Natural killer cell (primary cell): ENCODE results near the gene ZNF518A. TPM values are rescaled to one million over a fixed set of nuclear protein-coding genes. Genes with fewer than 3 reads are reported as not detected.

ENCODE experiments used
- ATAC-seq, 3 donors: fragments of 150-1000 bp in 2 of 3; fragments of 200-7000 bp in 1 of 3; cut with Tn5 transposase; 1 replicate in 1 of 3; 2 replicates in 2 of 3; pipeline ENCODE4 v1.10.0; 2021; ENCODE audit warnings: mild to moderate bottlenecking in 2 of 3, moderate library complexity in 2 of 3
- DNase-seq, 2 donors: peaks; one replicate each; pipeline versions ENCODE4 v3.0.0 to v3.0.0-alpha.2; 2013 to 2021; ENCODE audit warnings: mixed read lengths in 1 of 2
- H3K27ac ChIP-seq: one replicate; pipeline ENCODE4 v1.5.1; 2013; ENCODE audit warnings: mild to moderate bottlenecking, low read length
- H3K27me3 ChIP-seq: one replicate; pipeline ENCODE4 v1.6.1; 2013; ENCODE audit warnings: low read length; ENCODE audit not compliant: control insufficient read depth, insufficient read depth
- H3K36me3 ChIP-seq: one replicate; pipeline ENCODE4 v1.6.1; 2013; ENCODE audit warnings: low read length; ENCODE audit not compliant: control insufficient read depth, insufficient read depth
- H3K4me1 ChIP-seq: one replicate; pipeline ENCODE4 v1.6.1; 2013; ENCODE audit warnings: low read length; ENCODE audit not compliant: control insufficient read depth, insufficient read depth
- H3K4me3 ChIP-seq: one replicate; pipeline ENCODE4 v1.5.1; 2013; ENCODE audit warnings: low read length
- H3K9me3 ChIP-seq: one replicate; pipeline ENCODE4 v1.6.1; 2013; ENCODE audit warnings: low read length; ENCODE audit not compliant: control insufficient read depth, insufficient read depth
- H3K27ac Mint-ChIP-seq, 2 donors: one replicate each; pipeline ENCODE4 v1.8.0; 2022; ENCODE audit warnings: mild to moderate bottlenecking in 2 of 2, mixed read lengths in 2 of 2, moderate library complexity in 1 of 2
- H3K27me3 Mint-ChIP-seq, 2 donors: one replicate each; pipeline ENCODE4 v1.8.0; 2022; ENCODE audit warnings: low read depth in 2 of 2, mixed read lengths in 2 of 2
- H3K36me3 Mint-ChIP-seq: one replicate; pipeline ENCODE4 v1.8.0; 2022; ENCODE audit warnings: mixed read lengths
- H3K4me1 Mint-ChIP-seq, 2 donors: one replicate each; pipeline ENCODE4 v1.8.0; 2022; ENCODE audit warnings: mixed read lengths in 2 of 2
- H3K4me3 Mint-ChIP-seq: one replicate; pipeline ENCODE4 v1.8.0; 2022; ENCODE audit warnings: mild to moderate bottlenecking, moderate library complexity, mixed read lengths
- H3K9me3 Mint-ChIP-seq, 2 donors: one replicate each; pipeline ENCODE4 v1.8.0; 2022; ENCODE audit warnings: mixed read lengths in 2 of 2
- WGBS: methylation state at CpG from one replicate; pipeline ENCODE4 v1.1.7; 2013; ENCODE audit warnings: missing lambda C conversion rate; ENCODE audit not compliant: insufficient coverage; 5-methylcytosine and 5-hydroxymethylcytosine counted together
- intact Hi-C: fragments of 100-400 bp; cut with micrococcal nuclease; formaldehyde crosslinking; loops from one replicate; pipeline ENCODE4 v1.14.2; 2022
- total RNA-seq, 4 donors: library from RNA; stranded (reverse); fragments of 120-200 nt in 1 of 4; gene quantifications; one replicate each; pipeline versions ENCODE4 v1.2.3 to v1.2.4, GENCODE V29; 2013 to 2022
- TF ChIP-seq, protein P1 (sequence below): fragments of 200-600 bp; IDR thresholded peaks from one replicate; pipeline ENCODE4 v1.8.0; 2022; ENCODE audit warnings: antibody characterized with exemption

The ZNF518A gene
- total RNA-seq, 3 donors from 2014 or later (not counting 1 experiment from before 2014, with no cell fraction given) = 17.6 to 34.7 (median 21.8) TPM

DNA sequence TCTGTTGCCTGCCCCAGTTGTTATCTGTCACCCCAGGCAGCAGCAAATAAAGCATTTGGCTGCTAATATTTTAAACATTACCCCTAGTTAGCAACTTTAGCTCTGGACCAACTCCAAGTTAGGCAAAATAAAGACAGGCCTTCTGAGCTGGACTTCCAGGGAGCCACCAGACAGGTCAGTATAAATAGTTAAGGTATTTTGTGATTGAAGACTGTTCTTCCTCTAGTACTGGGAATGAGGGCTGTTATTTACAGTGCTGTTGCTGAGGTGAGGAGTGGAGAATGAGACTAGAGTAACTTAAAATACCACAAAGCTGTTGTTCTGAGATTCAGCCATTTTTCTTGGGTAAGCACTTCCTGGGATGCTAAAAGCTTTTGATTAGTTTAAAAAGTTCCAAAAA lies 40.1 kb downstream of the ZNF518A start:
- Mint-ChIP-seq H3K27me3 (peaks cover 0 to under 1% of the 10 kb centered on the region in 2 donors), H3K27ac (no peak overlapping the region), H3K4me3 (no peak overlapping the region), H3K36me3 (peaks cover 30% of the 10 kb centered on the region), H3K9me3 (peaks cover 5 to 17% of the 10 kb centered on the region in 2 donors), H3K4me1 (no peaks in the 10 kb centered on the region)
- Histone ChIP-seq H3K36me3 (no peaks in the 10 kb centered on the region), H3K4me3 (no peak overlapping the region), H3K4me1 (no peaks in the 10 kb centered on the region), H3K27ac (no peak overlapping the region), H3K27me3 (no peaks in the 10 kb centered on the region), H3K9me3 (peaks cover 17% of the 10 kb centered on the region)
- ATAC-seq (no peak), DNase-seq (no peak)
- intact Hi-C loops = no loop called here
- TF ChIP-seq, protein P1, sequence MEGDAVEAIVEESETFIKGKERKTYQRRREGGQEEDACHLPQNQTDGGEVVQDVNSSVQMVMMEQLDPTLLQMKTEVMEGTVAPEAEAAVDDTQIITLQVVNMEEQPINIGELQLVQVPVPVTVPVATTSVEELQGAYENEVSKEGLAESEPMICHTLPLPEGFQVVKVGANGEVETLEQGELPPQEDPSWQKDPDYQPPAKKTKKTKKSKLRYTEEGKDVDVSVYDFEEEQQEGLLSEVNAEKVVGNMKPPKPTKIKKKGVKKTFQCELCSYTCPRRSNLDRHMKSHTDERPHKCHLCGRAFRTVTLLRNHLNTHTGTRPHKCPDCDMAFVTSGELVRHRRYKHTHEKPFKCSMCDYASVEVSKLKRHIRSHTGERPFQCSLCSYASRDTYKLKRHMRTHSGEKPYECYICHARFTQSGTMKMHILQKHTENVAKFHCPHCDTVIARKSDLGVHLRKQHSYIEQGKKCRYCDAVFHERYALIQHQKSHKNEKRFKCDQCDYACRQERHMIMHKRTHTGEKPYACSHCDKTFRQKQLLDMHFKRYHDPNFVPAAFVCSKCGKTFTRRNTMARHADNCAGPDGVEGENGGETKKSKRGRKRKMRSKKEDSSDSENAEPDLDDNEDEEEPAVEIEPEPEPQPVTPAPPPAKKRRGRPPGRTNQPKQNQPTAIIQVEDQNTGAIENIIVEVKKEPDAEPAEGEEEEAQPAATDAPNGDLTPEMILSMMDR = no peak

DNA sequence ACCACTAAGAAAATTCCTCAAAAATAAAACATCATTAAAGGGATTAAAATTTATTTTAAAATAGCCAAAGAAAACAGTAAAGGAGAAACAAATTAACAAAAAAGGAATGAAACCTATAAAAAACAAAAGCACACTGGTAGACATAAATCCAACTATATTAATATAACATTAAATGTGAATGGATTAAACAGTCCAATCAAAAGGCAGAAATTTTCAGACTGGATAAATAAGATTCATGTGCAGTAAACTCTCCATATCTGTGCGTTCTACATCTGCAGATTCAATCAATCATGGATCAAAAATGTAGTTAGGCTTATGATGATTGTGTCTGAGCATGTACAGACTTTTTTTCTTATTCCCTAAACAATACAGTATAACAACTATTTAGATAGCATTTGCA lies 42.6 kb downstream of the ZNF518A start:
- peaks cover 33% of the 10 kb centered on the region for H3K36me3 Mint-ChIP-seq
- ATAC-seq = no peak
- Histone ChIP-seq H3K27me3 (no peaks in the 10 kb centered on the region), H3K27ac (no peak overlapping the region), H3K4me1 (no peaks in the 10 kb centered on the region), H3K4me3 (no peak overlapping the region), H3K9me3 (peaks cover 21% of the 10 kb centered on the region), H3K36me3 (no peaks in the 10 kb centered on the region)
- H3K4me1 Mint-ChIP-seq = no peaks in the 10 kb centered on the region
- intact Hi-C loops = no loop called here
- peaks cover 8 to 27% of the 10 kb centered on the region in 2 donors for H3K9me3 Mint-ChIP-seq
- TF ChIP-seq, protein P1 = no peak
- peaks cover 5 to 9% of the 10 kb centered on the region in 2 donors for H3K27me3 Mint-ChIP-seq
- no CpG with 5 or more reads among the region's 1 CpG for WGBS
- no peak overlapping the region for H3K27ac Mint-ChIP-seq
- DNase-seq = no peak
- no peak overlapping the region for H3K4me3 Mint-ChIP-seq

DNA sequence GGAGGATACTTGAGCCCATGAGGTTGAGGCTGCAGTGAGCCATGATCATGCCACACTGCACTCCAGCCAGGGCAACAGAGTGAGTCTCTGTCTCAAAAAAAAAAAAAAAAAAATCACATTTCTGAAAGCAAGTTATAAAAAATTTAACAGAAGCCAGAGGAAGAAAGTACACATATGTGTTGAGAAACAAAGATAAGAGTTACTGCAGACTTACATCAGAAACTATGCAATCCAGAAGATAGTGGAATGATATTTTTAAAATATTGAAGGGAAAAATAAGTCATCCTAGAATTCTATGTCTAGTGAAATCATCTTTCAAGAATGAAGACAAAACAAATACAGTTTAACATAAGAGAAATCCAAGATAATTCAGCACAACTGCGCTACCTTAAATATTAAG lies 46.9 kb downstream of the ZNF518A start:
- peaks cover 10 to 22% of the 10 kb centered on the region in 2 donors for H3K9me3 Mint-ChIP-seq
- Histone ChIP-seq H3K36me3 (no peaks in the 10 kb centered on the region), H3K4me1 (no peaks in the 10 kb centered on the region), H3K27ac (no peak overlapping the region), H3K4me3 (no peak overlapping the region), H3K27me3 (no peaks in the 10 kb centered on the region), H3K9me3 (peaks cover 4% of the 10 kb centered on the region)
- ATAC-seq (no peak), DNase-seq (no peak)
- TF ChIP-seq, protein P1 = no peak
- intact Hi-C loops = no loop called here
- H3K27ac Mint-ChIP-seq = no peak overlapping the region
- peaks cover 14% of the 10 kb centered on the region for H3K36me3 Mint-ChIP-seq
- H3K4me3 Mint-ChIP-seq = no peak overlapping the region
- no peaks in the 10 kb centered on the region for H3K4me1 Mint-ChIP-seq
- peaks cover 5 to 29% of the 10 kb centered on the region in 2 donors for H3K27me3 Mint-ChIP-seq
- no CpG with 5 or more reads among the region's 1 CpG for WGBS

DNA sequence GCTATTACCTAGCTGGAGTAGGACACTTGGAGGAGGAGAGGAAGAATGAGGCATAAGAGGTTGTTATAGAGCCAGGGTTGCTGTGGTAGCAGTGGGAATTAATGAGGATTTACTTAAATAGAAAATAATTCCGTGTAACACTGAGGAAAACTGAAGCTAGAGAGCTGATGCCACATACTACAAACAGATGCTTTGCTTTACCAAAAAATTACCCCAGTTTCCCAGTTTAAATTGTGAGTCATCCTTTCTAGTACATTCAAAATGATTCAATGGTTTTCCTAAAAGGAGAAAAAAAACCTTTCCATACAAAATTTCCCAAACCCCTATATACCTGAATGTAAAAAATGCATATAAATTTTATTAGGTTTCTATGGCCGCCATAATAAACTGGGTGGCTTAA lies 58.3 kb downstream of the ZNF518A start:
- no peaks in the 10 kb centered on the region for H3K36me3 Mint-ChIP-seq
- Histone ChIP-seq H3K4me3 (no peak overlapping the region), H3K27ac (no peak overlapping the region), H3K9me3 (no peaks in the 10 kb centered on the region), H3K36me3 (no peaks in the 10 kb centered on the region), H3K4me1 (no peaks in the 10 kb centered on the region), H3K27me3 (no peaks in the 10 kb centered on the region)
- no peak overlapping the region for H3K27ac Mint-ChIP-seq
- no peak for ATAC-seq
- no peaks in the 10 kb centered on the region for H3K4me1 Mint-ChIP-seq
- WGBS = 69% methylated on average over 2 of the region's 2 CpGs
- TF ChIP-seq, protein P1 = no peak
- no peak for DNase-seq
- intact Hi-C loops = no loop called here
- H3K9me3 Mint-ChIP-seq = peaks cover 2 to 3% of the 10 kb centered on the region in 2 donors
- H3K27me3 Mint-ChIP-seq = peaks cover 16 to 20% of the 10 kb centered on the region in 2 donors
- H3K4me3 Mint-ChIP-seq = no peak overlapping the region
